ENCODE results near the gene BICRAL.
"Not testable (repeated sequence)": the region's sequence is repeated elsewhere in the genome, so short reads cannot be mapped to it uniquely, and the experiment has no call there.

BICRAL gene

DNA sequence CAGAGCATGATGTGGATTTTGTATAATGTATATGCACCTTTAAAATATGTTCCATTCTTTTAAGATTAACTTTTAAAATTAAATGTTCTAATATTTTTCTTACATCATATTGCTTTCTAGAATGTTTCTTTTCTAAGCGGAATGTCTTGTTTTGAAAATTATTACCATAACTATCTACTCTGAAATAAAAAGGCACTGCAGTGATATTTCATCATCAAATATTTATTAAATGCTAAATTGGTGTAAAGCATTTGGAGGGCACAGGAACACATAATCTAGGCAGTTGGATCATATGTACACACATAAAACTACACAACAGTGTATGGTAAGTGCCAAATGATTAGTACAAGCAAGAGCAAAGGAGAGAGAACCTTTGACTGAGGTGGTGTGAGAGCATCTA lies 13.8 kb downstream of the BICRAL start:
- no peak for FAIRE-seq

DNA sequence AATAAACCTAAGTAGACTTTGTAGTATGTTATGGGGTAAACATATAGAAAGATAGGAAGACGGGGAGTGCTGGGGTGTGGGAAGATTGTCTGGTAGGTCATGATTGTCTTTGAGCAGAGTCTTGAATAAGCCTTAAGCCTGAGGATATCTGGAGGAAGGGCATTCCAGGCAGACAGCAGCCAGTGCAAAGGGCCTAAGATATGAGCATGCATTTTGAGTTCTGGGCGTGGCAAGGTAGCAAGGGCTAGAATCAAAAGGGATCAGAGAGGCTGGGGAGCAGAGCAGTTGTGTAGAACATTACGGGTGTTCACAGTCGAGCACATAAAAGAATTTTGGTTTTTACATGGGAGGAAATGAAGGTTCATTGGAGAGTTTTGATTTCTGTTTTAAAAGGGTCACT lies 14.3 kb downstream of the BICRAL start:
- DNase-seq (ENCODE audit: insufficient read length, low spot score) (no peak), FAIRE-seq (no peak)
- TF ChIP-seq POLR2A (IDR thresholded peaks at IDR 0.05; ENCODE audit: low read depth, low read length): no peak

More for the DNA sequence above, 13.8 kb downstream of the BICRAL start:
- TF ChIP-seq POLR2A (IDR thresholded peaks at IDR 0.05; ENCODE audit: low read depth, low read length): no peak
- no peak for DNase-seq (ENCODE audit: insufficient read length, low spot score)

DNA sequence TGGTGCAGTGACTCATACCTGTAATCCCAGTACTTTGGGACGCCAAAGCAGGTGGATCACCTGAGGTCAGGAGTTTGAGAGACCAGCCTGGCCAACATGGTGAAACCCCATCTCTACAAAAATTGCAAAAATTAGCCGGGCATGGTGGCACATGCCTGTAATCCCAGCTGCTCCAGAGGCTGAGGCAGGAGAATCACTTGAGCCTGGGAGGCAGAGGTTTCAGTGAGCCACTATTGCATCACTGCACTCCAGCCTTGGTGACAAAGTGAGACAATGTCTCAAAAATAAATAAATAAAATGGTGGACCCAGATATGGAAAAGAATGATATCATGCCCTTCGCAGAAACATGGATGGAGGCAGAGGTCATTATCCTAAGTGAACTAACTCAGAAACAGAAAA lies 15.8 kb downstream of the BICRAL start:
- DNase-seq (ENCODE audit: insufficient read length, low spot score); FAIRE-seq: not testable (repeated sequence)

DNA sequence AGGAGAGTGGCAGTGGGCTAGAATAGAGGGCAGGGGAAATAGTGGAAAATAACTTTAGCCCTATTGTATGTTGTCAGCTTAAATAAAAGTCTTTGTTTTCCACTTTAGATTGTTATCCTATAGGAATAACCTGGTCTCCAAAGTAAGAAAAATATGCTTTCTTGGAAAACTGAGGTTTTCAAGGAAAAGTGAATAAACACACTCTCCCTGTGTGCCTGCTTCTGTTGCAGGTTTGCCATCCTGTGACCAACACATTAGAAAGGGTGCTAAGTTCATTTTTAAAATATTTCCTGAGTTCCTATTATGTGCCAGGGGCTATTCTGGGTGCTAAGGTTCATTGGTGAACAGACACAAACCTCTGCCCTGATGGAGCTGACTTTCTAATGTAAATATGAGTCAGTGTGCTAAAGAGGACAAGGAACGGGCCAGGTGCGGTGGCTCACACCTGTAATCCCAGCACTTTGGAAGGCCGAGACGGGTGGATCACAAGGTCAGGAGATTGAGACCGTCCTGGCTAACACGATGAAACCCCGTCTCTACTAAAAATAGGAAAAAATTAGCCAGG lies 23.5 kb downstream of the BICRAL start:
- DNase-seq (ENCODE audit: insufficient read length, low spot score) (no peak), FAIRE-seq (no peak)
- no peak for TF ChIP-seq POLR2A (IDR thresholded peaks at IDR 0.05; ENCODE audit: low read depth, low read length)

DNA sequence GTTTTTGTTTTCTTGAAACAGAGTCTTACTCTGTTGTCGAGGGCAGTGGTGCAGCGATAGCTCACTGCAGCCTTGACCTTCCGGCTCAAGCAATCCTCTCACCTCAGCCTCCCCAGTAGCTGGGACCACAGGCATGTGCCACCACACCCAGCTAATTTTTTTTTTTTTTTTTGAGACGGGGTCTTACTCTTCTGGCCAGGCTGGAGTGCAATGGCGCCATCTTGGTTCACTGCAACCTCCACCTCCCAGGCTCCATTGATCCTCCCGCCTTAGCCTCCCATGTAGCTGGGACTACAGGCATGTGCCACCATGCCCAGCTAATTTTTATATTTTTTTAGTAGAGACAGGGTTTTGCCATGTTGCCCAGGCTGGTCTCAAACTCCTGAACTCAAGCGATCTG lies 24.5 kb downstream of the BICRAL start:
- FAIRE-seq; DNase-seq (ENCODE audit: insufficient read length, low spot score): not testable (repeated sequence)

DNA sequence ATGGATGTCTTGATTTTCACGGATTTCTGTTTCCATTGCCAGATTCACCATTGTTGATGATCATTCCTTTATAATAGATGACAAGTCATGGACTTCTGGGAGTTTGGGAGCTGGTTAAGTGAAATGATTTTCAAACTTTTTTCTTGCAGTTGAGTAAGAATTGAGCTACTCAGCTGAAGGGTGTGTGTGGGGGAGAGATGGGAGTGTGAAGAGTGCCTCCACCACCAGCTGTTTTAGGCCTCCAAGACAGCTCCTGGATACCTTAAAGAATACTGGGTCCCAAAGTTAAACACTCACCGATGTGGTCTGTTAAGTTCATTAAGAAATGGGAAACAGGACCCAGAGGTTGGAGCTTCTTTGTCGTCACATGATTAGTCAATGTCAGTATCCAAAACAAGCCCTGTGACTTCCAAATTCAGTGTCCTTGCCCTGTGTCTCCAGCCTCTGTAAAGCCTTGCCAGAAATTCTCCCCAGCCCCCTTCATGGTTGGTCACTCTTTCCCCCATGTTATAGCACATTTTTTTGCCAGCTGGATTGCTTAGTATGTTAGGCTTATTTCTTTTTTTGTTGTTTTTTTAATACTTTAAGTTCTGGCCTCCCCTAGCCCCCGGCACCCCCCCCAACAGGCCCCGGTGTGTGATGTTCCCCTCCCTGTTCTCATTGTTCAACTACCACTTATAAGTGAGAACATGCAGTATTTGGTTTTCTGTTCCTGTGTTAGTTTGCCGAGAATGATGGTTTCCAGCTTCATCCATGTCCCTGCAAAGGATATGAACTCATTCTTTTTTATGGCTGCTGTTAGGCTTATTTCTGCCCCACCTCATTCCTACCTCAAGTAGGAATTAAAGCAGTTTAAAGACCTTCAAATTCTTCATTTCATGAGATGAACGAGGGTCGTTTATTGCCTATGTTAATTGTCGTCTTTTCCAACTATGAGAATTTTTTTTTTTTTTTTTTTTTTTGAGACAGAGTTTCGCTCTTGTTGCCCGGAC lies 26.9 kb downstream of the BICRAL start:
- TF ChIP-seq POLR2A (IDR thresholded peaks at IDR 0.05; ENCODE audit: low read depth, low read length): no peak
- DNase-seq (ENCODE audit: insufficient read length, low spot score) (no peak), FAIRE-seq (no peak)

DNA sequence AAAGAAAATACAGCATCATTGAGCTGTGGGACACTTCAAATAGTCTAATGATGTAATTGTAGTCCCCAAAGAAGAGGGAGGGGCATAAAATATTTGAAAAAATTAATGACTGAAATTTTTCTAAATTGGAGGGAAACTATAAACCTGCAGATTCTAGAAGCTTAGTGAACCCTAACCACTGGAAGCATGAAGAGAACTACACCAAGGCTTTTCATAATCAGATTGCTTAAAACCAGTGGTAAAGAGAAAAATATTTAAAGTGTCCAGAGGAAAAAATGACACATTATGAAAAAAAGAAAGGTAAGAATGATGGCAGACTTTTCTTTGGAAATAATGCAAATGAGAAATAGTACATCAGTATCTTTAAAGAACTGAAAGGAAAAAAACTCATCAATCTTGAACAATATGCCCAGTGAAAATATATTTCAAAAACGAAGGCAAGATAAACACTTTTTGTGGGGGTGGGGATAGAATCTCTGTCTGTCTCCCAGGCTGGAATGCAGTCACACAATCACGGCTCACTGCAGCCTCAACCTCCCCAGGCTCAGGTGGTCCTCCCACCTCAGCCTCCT lies 31.3 kb downstream of the BICRAL start:
- DNase-seq (ENCODE audit: insufficient read length, low spot score) (no peak), FAIRE-seq (no peak)
- no peak for TF ChIP-seq POLR2A (IDR thresholded peaks at IDR 0.05; ENCODE audit: low read depth, low read length)

DNA sequence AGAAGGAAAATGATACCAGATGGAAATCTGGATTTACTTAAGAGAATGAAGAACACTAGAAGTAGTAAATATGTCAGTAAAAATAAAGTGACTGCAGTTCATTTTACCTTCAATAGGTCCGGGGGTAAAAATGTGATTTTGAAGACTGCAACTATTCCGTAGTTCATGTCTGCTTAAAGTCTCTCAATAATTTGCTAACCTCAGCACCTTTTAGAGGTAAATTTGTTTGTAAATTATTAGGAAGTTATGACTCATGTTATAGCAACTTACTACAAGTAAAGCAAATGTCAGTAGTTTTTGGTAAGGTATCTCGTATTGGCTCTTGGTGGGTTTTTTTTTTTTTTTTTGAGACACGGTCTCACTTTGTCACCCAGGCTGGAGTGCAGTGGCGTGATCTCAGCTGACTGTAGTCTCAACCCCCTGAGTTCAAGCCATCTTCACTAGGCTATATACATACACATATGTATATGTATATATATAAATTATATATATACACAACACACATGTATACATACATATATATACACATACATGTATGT lies 32.1 kb downstream of the BICRAL start:
- no peak for TF ChIP-seq POLR2A (IDR thresholded peaks at IDR 0.05; ENCODE audit: low read depth, low read length)
- no peak for FAIRE-seq
- DNase-seq (ENCODE audit: insufficient read length, low spot score): no peak

DNA sequence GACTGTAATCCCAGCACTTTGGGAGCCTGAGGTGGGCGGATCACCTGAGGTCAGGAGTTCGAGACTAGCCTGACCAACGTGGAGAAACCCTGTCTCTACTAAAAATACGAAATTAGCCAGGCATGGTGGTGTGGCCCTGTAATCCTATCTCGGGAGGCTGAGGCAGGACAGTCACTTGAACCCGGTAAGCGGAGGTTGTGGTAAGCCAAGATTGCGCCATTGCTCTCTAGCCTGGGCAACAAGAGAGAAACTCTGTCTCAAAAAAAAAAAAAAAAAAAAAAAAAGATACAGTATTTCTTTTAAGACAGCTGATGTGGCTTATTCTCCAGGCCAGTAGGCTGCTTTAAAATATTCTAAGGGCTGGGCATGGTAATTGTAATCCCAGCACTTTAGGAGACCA lies 33.9 kb downstream of the BICRAL start:
- not testable (repeated sequence) for FAIRE-seq; DNase-seq (ENCODE audit: insufficient read length, low spot score)

DNA sequence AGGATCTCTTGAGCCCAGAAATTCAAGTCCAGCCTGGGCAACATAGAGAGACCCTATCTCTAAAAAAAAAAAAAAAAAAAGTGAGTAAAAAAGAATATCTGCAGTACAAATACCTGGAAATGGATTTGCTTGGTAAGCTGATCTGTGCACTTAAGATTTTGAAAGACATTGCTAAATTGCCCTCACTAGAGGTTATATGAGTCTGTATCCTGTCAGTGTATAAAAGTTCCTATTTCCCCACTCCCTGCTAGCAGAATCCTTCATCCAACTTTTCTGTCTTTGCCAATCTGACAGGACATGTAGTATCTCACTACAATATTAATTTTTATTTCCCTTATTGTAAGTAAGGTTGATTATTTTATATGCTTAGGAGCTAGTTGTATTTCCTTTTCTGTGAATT lies 36.1 kb downstream of the BICRAL start:
- no peak for TF ChIP-seq POLR2A (IDR thresholded peaks at IDR 0.05; ENCODE audit: low read depth, low read length)
- DNase-seq (ENCODE audit: insufficient read length, low spot score) (no peak), FAIRE-seq (no peak)

DNA sequence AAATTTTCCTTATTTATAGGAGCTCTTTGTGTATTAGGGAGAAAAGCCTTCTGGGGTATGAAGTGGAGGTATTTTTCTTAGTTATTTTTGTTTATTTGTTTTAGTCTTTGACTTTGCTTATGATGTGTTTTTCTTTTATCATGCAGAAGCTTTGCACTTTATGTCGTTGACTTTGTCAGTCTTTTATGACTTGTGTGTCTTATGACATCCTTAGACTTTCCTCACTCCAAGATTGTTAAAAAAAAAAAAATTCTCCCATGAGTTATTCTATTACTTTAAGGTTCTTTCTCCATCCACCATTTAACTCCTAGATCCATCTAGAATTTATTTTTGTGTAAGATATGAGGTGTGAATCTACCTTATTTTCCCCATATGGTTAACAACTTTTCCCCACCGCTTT lies 36.6 kb downstream of the BICRAL start:
- no peak for TF ChIP-seq POLR2A (IDR thresholded peaks at IDR 0.05; ENCODE audit: low read depth, low read length)
- no peak for FAIRE-seq
- no peak for DNase-seq (ENCODE audit: insufficient read length, low spot score)

DNA sequence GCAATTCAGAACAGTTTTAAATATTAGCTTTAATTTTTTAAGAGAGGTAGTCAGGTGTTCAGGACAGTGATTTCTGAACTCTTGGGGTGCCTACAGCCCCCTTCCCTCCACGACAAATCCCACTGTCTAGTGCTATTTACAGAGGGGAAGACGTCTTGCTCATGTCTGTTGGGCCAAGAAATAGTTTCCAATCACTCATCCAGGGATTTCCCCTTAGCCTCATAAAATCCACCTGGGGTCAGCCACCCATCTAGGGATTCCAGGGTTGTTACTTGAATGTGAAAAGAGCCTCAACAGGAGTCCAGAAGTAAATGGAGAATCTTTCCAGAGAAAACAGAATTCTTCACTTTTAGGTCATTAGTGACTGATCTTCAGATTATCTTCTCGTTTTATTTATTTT lies 37.0 kb downstream of the BICRAL start:
- FAIRE-seq (no peak), DNase-seq (ENCODE audit: insufficient read length, low spot score) (no peak)
- no peak for TF ChIP-seq POLR2A (IDR thresholded peaks at IDR 0.05; ENCODE audit: low read depth, low read length)

DNA sequence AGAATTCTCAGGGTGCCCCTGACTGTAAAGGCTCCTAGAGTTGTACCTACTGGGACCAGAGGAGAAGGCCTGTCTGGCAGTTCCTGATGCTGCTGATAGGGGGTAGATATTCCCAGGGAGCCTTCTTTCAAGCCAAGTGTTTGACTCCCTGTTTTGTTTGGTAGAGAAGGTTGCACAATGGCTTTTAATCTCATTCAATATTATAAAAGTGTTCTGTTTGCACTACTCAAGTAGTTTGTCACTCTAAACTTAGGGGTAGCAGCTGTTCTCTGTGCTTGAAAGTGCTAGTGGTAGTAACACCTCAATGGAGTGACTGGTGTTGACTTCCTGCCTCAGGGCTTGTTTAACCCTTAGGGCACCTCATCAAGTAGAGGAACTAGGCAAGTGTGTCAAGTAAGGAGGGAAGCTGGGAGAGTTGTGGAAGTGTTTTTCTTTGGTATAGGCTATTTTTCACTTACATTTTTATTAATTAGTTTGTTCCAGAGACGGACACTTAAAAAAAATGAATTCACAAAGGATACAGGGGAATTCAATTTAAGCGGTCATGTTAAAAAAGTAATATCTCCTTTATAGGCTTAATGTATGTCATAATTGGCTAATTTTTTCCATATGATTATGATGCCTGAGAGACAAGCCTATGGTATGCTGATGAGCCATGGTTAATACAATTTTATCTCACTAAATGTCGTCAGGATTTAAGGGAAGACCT lies 38.1 kb downstream of the BICRAL start:
- no peak for FAIRE-seq
- no peak for TF ChIP-seq POLR2A (IDR thresholded peaks at IDR 0.05; ENCODE audit: low read depth, low read length)

More for the DNA sequence above, 38.1 kb downstream of the BICRAL start:
- DNase-seq (ENCODE audit: insufficient read length, low spot score): no peak
